OCI-LY1 (cell line): Measurements from ENCODE around the gene ADD2.

Source experiments
- CTCF ChIP-seq: fragments of 200-600 bp; sonication (generic), shearing (Covaris generic); IDR thresholded peaks from 2 replicates; pipeline ENCODE4 v1.5.1; 2017; ENCODE audit warnings: mild to moderate bottlenecking, antibody characterized with exemption, low read length, moderate library complexity, mixed read lengths
- EZH2 ChIP-seq: fragments of 200-600 bp; sonication (generic), shearing (Covaris generic); IDR thresholded peaks from 2 replicates; pipeline ENCODE4 v1.8.0; 2017; ENCODE audit warnings: borderline replicate concordance, mixed run types, mild to moderate bottlenecking, antibody characterized with exemption, low read length, moderate library complexity, mixed read lengths

GRCh38 chr2:70630761-70631160, 137.2 kb downstream of the ADD2 start:
- TF ChIP-seq CTCF (no peak), EZH2 (no peak)
